Stimulated activated naive CD8-positive, alpha-beta T cell treated with anti-CD3 and anti-CD28 coated beads, Interleukin-15, amount 100 ng/mL, for 72 hours (primary cell): ENCODE measurements around the gene LRRC63.
A peak's percentile ranks its signal among the peaks of the same experiment; 100 is the strongest.

Experiments
- ATAC-seq: fragments of 150-1000 bp; cut with Tn5 transposase; 2 replicates; pipeline ENCODE4 v1.10.0; 2021; ENCODE audit warnings: mild to moderate bottlenecking, moderate library complexity
- DNase-seq, 2 donors: peaks; one replicate each; pipeline ENCODE4 v3.0.0; 2021 to 2022
- H3K27ac Mint-ChIP-seq, 2 donors: one replicate each; pipeline ENCODE4 v1.8.0; 2022; ENCODE audit warnings: mild to moderate bottlenecking in 2 of 2, mixed read lengths in 2 of 2, moderate library complexity in 2 of 2
- H3K27me3 Mint-ChIP-seq: one replicate; pipeline ENCODE4 v1.8.0; 2022; ENCODE audit warnings: mixed read lengths
- H3K4me1 Mint-ChIP-seq: one replicate; pipeline ENCODE4 v1.8.0; 2022; ENCODE audit warnings: mild to moderate bottlenecking, mixed read lengths
- H3K4me3 Mint-ChIP-seq, 2 donors: one replicate each; pipeline ENCODE4 v1.8.0; 2022; ENCODE audit warnings: mild to moderate bottlenecking in 2 of 2, mixed read lengths in 2 of 2, moderate library complexity in 1 of 2
- H3K9me3 Mint-ChIP-seq, 2 donors: one replicate each; pipeline ENCODE4 v1.8.0; 2022; ENCODE audit warnings: mixed read lengths in 2 of 2

LRRC63 gene

DNA sequence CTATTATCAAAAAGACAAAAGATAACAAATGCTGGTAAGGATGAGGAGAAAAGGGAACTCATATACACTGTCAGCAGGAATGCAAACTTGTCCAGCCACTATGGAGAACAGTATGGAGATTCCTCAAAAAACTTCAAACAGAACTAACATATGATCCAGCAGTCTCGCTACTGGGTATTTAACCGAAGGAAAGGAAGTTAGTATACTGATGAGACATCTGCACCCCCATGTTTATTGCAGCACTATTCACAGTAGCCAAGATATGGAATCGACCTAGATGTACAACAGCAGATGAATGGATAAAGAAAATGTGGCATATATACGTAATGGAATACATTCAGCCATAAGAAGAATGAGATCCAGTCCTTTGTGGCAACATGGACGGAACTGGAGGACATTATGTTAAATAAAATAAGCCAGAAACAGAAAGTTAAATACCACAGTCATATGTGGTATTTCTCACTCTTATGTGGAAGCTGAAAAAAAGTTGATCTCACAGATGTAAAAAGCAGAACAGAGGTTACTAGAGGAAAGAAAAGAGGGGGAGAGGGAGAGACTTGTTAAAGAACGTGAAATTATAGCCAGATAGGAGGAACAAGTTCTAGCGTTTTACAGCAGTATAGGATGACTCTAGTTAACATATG lies 92.1 kb downstream of the LRRC63 start:
- Mint-ChIP-seq H3K4me1 (peaks cover 30% of the 10 kb centered on the region), H3K27me3 (no peaks in the 10 kb centered on the region), H3K4me3 (peak overlapping the region; percentile 63 to 71), H3K27ac (peak overlapping the region in 1 of 2 donors; percentile 72), H3K9me3 (peaks cover 25 to 28% of the 10 kb centered on the region in 2 donors)
- DNase-seq = no peak
- ATAC-seq = peak; percentile 74

GRCh38 chr13:46304546-46304945 lies 92.8 kb downstream of the LRRC63 start:
- Mint-ChIP-seq H3K27ac (peak overlapping the region; percentile 5 to 30), H3K9me3 (peaks cover 24 to 26% of the 10 kb centered on the region in 2 donors), H3K27me3 (no peaks in the 10 kb centered on the region), H3K4me1 (peaks cover 33% of the 10 kb centered on the region), H3K4me3 (peak overlapping the region; percentile 37 to 50)
- ATAC-seq (no peak), DNase-seq (no peak)

DNA sequence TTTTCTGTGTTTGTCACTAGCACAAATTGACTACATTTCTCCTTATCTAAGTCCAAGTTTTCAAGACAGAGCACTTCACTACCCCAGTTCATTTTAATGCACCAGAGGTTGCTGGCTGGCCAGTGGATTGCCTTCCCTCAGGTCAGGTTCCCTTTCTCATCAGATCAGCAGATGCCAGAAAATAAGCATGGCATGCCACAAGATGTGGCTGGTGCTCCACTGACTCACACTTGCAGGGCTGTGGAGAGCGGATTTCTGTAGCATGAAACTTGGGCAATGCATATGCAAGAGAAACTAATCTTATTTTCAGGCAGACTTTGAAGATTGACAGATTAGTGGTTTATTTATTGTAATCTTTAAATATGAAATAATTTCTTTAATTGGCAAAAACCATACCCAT lies 95.8 kb downstream of the LRRC63 start:
- Mint-ChIP-seq H3K4me3 (no peak overlapping the region), H3K27ac (no peak overlapping the region), H3K4me1 (peaks cover 46% of the 10 kb centered on the region), H3K27me3 (no peaks in the 10 kb centered on the region), H3K9me3 (peaks cover 22 to 32% of the 10 kb centered on the region in 2 donors)
- ATAC-seq = no peak
- DNase-seq = no peak

- peaks cover 34% of the 10 kb centered on the region for H3K4me1 Mint-ChIP-seq
- ATAC-seq (peak; percentile 49), DNase-seq (no peak)
- no peaks in the 10 kb centered on the region for H3K27me3 Mint-ChIP-seq
- peak overlapping the region in 1 of 2 donors; percentile 77 for H3K27ac Mint-ChIP-seq
- H3K4me3 Mint-ChIP-seq = no peak overlapping the region
- H3K9me3 Mint-ChIP-seq = peaks cover 19 to 27% of the 10 kb centered on the region in 2 donors
Observed at GRCh38 chr13:46310066-46310465, 98.3 kb downstream of the LRRC63 start.

DNA sequence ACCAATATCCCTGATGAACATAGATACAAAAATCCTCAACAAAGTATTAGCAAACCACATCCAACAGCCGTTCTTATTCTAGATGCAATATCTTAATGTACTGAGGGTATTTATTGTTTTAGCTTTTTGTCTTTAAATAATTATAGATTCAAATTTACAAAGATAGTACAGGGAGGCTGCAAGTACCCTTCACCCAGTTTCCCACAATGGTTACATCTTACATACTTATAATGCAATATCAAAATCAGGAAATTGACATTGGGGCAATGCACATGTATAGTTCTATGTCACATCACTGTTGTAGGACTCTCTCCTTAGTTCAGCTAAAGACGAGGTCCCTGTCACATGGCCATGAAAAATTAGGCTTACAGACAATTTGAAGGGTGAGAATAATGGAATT lies 99.5 kb downstream of the LRRC63 start:
- no peaks in the 10 kb centered on the region for H3K27me3 Mint-ChIP-seq
- no peak overlapping the region for H3K4me3 Mint-ChIP-seq
- no peak for ATAC-seq
- H3K27ac Mint-ChIP-seq = no peak overlapping the region
- peaks cover 42% of the 10 kb centered on the region for H3K4me1 Mint-ChIP-seq
- H3K9me3 Mint-ChIP-seq = peaks cover 19 to 32% of the 10 kb centered on the region in 2 donors
- no peak for DNase-seq

DNA sequence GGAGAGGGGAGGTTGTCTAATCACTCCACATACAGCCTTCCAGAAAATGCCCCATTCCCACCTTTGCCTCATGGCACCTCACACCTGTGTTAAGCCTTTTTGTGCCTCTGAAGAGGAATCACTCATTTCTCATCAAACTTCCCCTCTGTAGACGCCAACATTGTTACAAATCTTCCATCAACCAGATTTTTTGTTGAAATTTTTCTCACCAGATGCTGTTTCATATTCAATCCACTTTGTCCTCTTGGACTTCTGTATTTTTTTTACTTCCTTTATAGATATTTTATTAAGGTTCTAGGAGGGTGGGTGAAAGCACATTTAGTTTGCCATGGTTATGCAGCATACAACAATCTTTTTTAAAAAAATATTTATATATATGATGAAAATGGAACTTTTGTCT lies 101.3 kb downstream of the LRRC63 start:
- ATAC-seq = no peak
- peaks cover 53% of the 10 kb centered on the region for H3K4me1 Mint-ChIP-seq
- H3K27ac Mint-ChIP-seq = peak overlapping the region in 1 of 2 donors; percentile 21
- peaks cover 19 to 32% of the 10 kb centered on the region in 2 donors for H3K9me3 Mint-ChIP-seq
- no peaks in the 10 kb centered on the region for H3K27me3 Mint-ChIP-seq
- DNase-seq = no peak
- no peak overlapping the region for H3K4me3 Mint-ChIP-seq

- H3K27ac Mint-ChIP-seq = peak overlapping the region; percentile 94 to 96
- H3K27me3 Mint-ChIP-seq = no peaks in the 10 kb centered on the region
- peak overlapping the region; percentile 72 to 73 for H3K4me3 Mint-ChIP-seq
- no peak for DNase-seq
- H3K9me3 Mint-ChIP-seq = peaks cover 19 to 34% of the 10 kb centered on the region in 2 donors
- ATAC-seq = no peak
- peaks cover 59% of the 10 kb centered on the region for H3K4me1 Mint-ChIP-seq
Observed at GRCh38 chr13:46313432-46314257, 101.9 kb downstream of the LRRC63 start.

GRCh38 chr13:46314587-46314986 lies 102.9 kb downstream of the LRRC63 start:
- H3K9me3 Mint-ChIP-seq = peaks cover 15 to 34% of the 10 kb centered on the region in 2 donors
- no peaks in the 10 kb centered on the region for H3K27me3 Mint-ChIP-seq
- H3K27ac Mint-ChIP-seq = peak overlapping the region in 1 of 2 donors; percentile 30
- H3K4me1 Mint-ChIP-seq = peaks cover 64% of the 10 kb centered on the region
- DNase-seq (no peak), ATAC-seq (no peak)
- no peak overlapping the region for H3K4me3 Mint-ChIP-seq

GRCh38 chr13:46315036-46315435 lies 103.3 kb downstream of the LRRC63 start:
- peak overlapping the region in 1 of 2 donors; percentile 4 for H3K4me3 Mint-ChIP-seq
- no peaks in the 10 kb centered on the region for H3K27me3 Mint-ChIP-seq
- peaks cover 64% of the 10 kb centered on the region for H3K4me1 Mint-ChIP-seq
- H3K9me3 Mint-ChIP-seq = peaks cover 10 to 29% of the 10 kb centered on the region in 2 donors
- no peak for ATAC-seq
- no peak for DNase-seq
- peak overlapping the region in 1 of 2 donors; percentile 76 for H3K27ac Mint-ChIP-seq

DNA sequence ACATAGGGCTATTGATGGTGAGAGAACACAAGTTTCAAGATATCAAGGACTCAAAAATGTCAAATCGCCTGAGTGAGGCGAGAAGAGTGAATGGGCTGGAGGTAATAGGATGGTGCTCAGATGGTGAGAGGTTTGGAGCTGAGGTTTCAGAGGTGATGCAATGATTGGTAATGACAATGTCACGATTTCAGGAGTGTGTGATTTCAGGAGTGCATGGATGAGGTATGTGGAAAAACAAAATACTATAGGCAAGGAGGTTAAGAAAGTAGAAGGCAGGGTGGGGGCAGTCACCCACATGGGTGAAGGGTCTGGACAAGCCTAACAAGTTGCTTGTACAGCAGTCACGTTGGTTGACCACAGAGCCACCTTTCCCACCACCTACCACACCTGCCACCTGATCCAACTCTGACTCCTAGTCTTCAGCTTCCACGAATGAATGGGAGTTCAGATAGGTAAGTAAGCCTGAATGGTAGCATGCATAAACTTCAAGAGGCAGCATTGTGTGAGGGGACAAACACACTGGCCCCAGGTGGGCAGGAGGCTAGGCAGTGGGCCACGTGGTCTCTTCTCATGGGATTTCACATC lies 103.9 kb downstream of the LRRC63 start:
- Mint-ChIP-seq H3K4me1 (peaks cover 64% of the 10 kb centered on the region), H3K9me3 (peaks cover 5 to 25% of the 10 kb centered on the region in 2 donors), H3K4me3 (peak overlapping the region in 1 of 2 donors; percentile 4), H3K27me3 (no peaks in the 10 kb centered on the region), H3K27ac (peak overlapping the region; percentile 50 to 76)
- DNase-seq (peak in 1 of 2 donors; percentile 54), ATAC-seq (peak; percentile 94)

GRCh38 chr13:46317120-46317519 lies 105.4 kb downstream of the LRRC63 start:
- DNase-seq (no peak), ATAC-seq (no peak)
- peaks cover 78% of the 10 kb centered on the region for H3K4me1 Mint-ChIP-seq
- H3K27me3 Mint-ChIP-seq = no peaks in the 10 kb centered on the region
- H3K9me3 Mint-ChIP-seq = peaks cover 0 to 13% of the 10 kb centered on the region in 2 donors
- H3K27ac Mint-ChIP-seq = no peak overlapping the region
- no peak overlapping the region for H3K4me3 Mint-ChIP-seq

DNA sequence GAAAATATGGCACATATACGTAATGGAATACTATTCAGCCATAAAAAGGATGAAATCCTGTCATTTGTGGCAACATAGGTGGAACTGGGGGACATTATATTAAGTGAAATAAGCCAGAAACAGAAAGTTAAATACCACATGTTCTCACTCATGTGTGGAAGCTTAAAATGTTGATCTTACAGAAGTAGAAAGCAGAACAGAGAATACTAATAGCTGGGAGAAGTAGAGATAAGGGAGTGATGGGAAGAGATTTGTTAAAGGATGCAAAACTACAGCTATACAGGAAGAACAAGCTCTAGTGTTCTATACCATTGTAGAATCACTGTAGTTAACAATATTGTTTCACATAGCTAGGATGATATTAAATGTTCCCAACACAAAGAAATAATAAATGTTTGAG lies 107.3 kb downstream of the LRRC63 start:
- Mint-ChIP-seq H3K4me3 (peak overlapping the region in 1 of 2 donors; percentile 31), H3K9me3 (peaks cover 0 to 12% of the 10 kb centered on the region in 2 donors), H3K27ac (peak overlapping the region in 1 of 2 donors; percentile 3), H3K4me1 (peaks cover 73% of the 10 kb centered on the region), H3K27me3 (no peaks in the 10 kb centered on the region)
- ATAC-seq (no peak), DNase-seq (no peak)

GRCh38 chr13:46320406-46320805 lies 108.7 kb downstream of the LRRC63 start:
- peaks cover 65% of the 10 kb centered on the region for H3K4me1 Mint-ChIP-seq
- H3K27ac Mint-ChIP-seq = peak overlapping the region; percentile 97 to 99
- peak overlapping the region; percentile 77 to 89 for H3K4me3 Mint-ChIP-seq
- ATAC-seq (peak; percentile 56), DNase-seq (peak in 1 of 2 donors; percentile 41)
- H3K27me3 Mint-ChIP-seq = no peaks in the 10 kb centered on the region
- peaks cover 0 to 10% of the 10 kb centered on the region in 2 donors for H3K9me3 Mint-ChIP-seq

- Mint-ChIP-seq H3K27me3 (no peaks in the 10 kb centered on the region), H3K27ac (peak overlapping the region; percentile 97 to 99), H3K4me3 (peak overlapping the region; percentile 77 to 89), H3K4me1 (peaks cover 62% of the 10 kb centered on the region), H3K9me3 (peaks cover 0 to 7% of the 10 kb centered on the region in 2 donors)
- ATAC-seq = peak; percentile 58
- DNase-seq = peak; percentile 26 to 41
Observed at GRCh38 chr13:46320821-46321220, 109.1 kb downstream of the LRRC63 start.

GRCh38 chr13:46321494-46322225 lies 109.9 kb downstream of the LRRC63 start:
- H3K27me3 Mint-ChIP-seq = no peaks in the 10 kb centered on the region
- H3K27ac Mint-ChIP-seq = peak overlapping the region; percentile 97 to 99
- peak; percentile 90 for ATAC-seq
- H3K4me1 Mint-ChIP-seq = peaks cover 61% of the 10 kb centered on the region
- H3K4me3 Mint-ChIP-seq = peak overlapping the region; percentile 77 to 89
- peak; percentile 64 to 82 for DNase-seq
- H3K9me3 Mint-ChIP-seq = peaks cover 0 to 7% of the 10 kb centered on the region in 2 donors
